GM18505 (cell line): Measurements from ENCODE around the gene TMEM129.
A peak's percentile ranks its signal among the peaks of the same experiment; 100 is the strongest.

Source experiments
- ATAC-seq: cut with Tn5 transposase; IDR thresholded peaks from one replicate; pipeline ENCODE4 v1.9.1; 2021; ENCODE audit not compliant: unreplicated experiment
- POLR2A ChIP-seq: IDR thresholded peaks from 4 replicates; pipeline ENCODE4 v1.6.1; 2011; ENCODE audit warnings: borderline replicate concordance; ENCODE audit not compliant: insufficient read depth, insufficient read length; ENCODE audit errors: extremely low read depth

The TMEM129 gene

DNA sequence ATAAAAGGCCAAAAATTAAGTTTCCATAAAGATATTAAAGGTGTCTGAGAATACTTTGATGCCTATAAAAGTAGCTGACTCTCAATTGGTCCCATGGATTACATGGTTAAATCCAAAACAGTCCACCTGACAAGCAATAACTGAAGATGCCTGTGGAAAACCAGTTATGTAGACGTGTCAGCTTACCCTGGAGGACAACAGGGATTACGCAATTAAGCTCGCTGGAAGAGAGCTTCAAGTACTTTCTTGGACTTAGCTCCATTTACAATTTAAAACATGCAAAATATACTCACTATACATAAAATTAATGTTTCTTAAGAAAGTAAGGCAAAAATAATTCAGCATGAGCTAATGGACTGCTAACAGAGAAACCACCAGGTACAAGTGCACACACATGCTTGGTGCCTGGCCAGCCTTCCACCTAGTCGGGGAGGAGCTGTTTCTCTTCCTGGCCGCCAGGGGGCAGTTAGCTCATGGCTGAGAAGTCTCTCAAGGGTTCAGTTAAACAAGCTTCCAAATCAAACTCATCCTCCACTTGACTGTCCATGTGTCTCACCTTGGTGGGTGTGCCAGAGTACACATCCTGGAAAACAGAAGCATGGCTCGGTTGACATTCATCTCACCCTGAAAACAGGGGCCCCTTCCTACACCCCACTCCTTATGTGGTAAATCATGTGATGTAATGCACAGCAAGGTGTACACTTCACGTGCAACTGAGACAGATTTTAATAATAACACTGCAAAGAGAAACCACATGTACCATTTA is 27.8 kb downstream of the TMEM129 start:
- TF ChIP-seq POLR2A: no peak
- ATAC-seq: no peak

DNA sequence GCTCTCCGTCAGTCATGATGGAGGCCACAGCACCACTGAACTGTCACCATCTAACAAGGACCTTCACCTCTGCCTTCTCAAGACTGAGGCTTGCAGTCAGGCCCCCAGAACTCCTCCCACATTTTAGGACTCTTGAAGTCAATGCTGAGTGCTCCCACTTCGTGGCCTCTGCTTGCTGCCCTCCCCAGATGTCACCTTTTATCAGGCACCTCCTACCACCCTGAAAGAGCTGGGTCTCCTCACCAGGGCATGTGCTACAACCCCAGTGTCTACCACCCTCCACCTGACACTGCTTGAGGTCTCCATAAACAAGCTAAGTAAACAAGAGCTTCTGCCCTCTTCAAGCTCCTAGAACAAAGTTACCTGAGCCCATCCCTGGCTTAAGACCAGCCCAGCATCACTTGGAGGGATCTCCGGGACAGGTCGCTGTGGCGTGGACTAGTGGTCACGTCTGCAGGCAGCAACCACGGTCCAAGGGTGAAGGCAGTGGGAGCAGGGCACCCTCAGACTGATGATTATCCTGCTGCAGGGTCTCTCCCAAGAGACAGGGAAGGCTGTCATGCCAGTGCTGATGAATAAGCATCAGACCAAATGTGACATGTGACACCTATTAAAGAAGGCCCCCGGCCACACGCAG is 29.3 kb downstream of the TMEM129 start:
- ATAC-seq: no peak

DNA sequence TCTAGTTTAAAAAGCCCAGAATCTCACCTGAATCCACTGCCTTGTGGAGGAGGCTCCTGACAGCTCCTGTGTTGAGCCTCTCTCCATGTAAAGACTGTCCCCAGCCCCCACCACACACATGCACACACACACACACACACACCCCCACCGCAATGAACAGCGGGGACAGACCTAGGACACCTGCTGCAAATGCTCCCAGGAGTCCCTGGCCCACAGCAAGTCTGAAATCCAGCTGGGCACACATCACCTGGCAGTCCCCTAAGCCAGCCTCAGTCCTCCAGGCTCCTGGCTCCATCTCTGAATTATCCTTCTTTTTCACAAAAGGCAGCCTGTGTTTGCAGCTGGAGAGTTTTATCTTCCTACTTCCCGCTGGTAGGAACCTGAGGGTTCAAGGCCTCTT is 30.4 kb downstream of the TMEM129 start:
- no peak for ATAC-seq
- no peak for TF ChIP-seq POLR2A

More for the DNA sequence above, 29.3 kb downstream of the TMEM129 start:
- no peak for TF ChIP-seq POLR2A

DNA sequence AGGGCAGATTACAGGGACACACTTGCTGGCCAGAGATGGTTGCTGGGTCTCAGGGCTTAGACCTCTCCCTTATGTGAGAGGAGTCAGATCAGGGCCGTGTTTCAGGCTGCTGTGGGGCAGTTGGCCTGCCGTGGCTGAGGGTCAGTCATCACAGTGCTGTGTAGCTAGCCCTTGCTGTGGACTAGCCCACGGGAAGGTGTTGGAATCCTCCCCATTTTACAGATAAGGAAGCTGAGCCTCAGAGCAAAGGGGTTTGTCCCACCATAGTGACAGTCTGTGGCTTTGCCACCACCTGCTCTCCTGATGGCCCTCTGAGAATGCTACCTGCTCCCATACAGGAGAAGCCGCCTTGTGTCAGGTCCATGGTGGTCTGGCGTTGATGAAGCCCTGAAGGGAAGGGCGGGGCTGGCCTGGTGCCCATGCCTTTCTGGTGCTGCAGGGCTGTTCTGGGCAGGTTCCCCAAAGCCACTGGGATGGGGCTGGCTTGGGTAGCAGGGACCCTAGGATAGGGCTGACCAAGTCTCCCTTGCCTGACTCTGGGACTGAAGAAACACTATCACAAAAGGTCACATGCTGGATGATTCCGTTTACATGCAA is 34.6 kb downstream of the TMEM129 start:
- TF ChIP-seq POLR2A: no peak
- ATAC-seq: no peak

DNA sequence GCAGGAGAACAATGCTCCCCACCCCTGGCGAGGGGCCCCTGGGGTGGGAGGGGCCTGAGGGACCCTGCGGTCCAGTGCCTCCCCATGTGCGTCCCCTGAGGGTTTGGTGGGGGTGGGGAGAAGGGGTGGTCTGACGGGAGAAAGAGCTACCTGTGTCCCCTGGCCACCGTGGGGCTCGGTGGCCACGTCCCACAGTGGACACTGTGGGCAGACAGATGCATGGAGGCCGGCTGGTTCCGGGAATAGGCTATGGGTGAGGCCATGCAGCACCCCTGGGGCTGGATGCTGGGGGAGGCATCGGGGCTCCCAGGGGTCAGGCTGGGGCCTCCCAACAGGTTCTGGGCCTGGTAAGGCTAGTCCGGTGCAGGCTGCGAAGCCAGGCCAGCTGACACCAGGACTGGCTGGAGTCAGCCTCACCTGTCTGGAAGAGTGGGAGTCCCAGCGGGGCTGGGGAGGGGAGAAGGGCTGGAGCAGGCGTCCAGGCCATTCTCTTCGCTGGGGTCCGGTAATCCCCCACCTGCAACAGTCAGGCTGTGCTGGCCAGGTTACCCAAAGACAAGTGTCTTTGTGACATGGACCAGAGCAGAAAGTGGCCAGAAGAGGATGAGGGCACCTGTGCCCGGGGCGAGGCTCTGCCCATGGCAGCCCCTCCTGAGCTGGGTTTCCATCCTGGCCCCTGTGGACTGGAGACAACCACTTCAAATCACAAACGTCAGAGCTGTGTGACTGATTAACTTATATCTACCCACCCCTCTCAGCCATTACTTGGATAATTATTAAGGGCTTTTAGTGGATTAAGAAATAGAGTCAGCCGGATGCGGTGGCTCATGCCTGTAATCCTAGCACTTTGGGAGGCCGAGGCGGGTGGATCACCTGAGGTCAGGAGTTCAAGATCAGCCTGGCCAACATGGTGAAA is 35.6 kb downstream of the TMEM129 start:
- TF ChIP-seq POLR2A: no peak
- no peak for ATAC-seq

DNA sequence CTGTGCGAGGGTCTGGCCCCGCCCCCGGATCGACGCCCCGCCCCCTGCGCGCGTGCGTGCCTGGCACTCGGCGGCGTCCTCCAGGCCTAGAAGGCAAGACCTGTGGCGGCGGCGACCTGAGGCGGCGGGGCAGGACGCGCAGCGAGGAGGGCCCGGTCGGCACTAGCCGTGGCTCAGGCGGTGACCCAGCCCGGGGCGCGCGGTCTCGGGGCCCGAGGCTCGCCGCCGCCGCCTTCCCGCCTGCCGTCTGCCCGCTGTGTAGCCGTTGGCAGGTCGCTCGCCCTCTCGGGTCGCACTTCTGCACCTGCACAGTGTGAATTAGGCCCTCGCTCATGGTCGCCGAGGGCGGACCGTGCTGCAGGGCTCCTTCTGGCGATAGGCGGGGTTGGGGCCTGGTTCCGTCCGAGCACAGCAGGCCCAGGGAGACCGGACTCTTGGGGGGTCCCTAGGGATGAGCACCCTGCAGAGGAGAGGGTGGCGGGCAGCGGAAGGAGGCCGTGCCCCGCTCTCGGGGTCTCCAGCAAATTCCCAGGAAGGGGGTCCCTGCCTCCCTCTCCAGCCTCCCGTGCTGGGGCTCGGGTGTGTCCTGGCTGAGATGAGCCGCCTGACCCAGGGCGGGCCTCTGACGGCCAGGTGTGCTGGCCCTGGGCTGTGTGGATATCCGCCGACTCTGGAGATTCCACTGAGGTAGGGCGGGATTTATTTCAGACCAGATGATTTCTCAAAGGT is 36.5 kb downstream of the TMEM129 start:
- TF ChIP-seq POLR2A: peak; percentile 47
- ATAC-seq: no peak

DNA sequence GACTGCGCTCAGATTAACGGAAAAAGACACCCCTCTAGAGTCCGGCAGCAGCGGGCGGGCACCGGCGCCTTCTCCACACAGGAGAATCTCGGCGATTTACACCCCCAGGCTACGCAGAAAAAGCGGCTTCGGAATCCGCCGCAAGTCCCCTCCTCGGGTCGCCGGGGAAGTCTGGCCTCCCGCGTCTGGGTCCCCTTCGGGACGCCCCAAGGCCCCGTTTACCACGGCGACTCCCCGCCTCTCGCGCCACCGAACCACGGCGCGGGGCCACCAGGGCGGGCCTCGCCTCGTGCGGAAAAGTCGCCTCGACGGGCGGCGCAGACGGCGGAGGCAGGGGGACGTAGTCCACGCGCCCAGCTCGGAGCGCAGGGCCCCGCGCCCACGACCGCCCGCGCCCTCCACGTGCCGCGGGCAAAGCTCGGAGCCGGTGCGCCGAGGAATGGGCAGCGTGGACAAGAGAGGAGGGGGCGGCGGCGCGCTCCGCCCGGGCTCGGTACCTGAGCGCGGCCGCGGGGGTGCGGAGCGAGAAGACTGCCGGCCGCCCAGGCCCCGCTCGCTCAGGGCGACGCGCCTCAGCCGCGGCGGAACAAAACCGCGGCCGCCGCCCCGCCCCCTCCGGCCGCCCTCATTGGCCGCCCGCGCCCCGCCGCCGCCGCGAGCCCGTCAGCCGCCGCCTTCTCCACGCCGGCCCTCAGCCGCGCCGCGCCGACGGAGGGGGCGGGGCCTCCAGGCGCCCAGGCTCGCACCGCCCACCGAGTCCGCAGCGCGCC is 37.2 kb downstream of the TMEM129 start, which contains the start of gene FAM53A:
Gene FAM53A (minus strand): TSS at position 578 of the 770 bp plus-strand sequence. CDS start 15,572 bp downstream, outside the sequence.
- ATAC-seq: peak; percentile 86

DNA sequence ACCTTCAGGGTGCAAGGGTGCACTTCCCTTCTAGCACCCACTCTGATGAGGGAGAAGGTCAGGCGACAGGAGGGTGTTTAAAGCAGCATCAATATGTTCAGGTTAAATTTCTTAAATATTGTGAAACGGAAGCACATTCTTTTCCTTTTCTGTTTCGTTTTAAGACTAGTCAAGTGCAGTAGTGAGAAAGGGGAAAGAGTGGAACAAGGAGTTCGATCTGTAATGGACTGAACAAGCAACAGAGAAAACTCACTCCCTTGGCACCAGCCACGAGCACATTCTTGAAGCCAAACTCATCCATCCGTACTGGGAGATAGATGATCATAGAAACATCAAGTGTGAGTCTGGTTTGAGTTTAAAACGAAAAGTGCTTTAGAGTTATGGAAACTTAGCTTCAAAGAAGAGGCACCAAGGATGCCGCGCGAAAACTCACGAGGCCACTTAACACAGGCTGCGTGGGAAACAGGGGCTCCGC is 37.8 kb downstream of the TMEM129 start:
- no peak for TF ChIP-seq POLR2A
- ATAC-seq: no peak

More for the DNA sequence above, 37.2 kb downstream of the TMEM129 start, which contains the start of gene FAM53A:
- no peak for TF ChIP-seq POLR2A

DNA sequence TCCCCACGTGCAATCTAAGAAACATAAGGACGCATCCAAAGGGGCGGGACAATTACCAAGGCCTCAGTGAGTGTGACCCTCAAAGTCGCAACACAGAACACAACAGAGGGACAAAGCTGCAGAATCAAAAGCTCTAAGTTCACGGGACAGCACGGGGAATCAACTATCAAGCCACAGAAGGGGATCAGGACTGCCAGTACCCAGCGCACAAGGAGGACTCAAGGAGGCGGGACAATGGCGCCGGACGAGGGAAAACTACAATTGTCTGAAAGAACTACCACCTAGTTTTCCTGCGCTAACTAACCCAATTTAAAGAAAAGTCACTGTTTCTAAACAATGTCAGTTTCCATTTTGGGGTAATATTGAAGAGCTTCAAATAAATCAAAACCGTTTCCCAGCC is 38.3 kb downstream of the TMEM129 start:
- ATAC-seq: no peak
- no peak for TF ChIP-seq POLR2A

DNA sequence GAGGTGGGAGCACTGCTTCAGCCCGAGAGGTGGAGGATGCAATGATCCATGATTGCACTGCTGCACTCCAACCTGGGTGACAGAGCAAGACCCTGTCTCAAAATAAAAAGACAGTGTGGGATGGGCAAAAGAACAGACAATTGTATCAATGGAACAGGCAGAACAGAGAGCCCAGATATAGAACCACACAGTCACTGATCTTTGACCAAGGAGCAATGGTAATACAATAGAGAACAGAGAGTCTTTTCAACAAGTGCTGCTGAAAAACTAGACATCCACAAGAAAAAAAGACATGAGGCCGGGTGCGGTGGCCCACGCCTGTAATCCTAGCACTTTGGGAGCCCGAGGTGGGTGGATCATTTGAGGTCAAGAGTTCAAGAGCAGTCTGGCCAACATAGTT is 42.9 kb downstream of the TMEM129 start:
- TF ChIP-seq POLR2A: no peak

More for the DNA sequence above, 42.9 kb downstream of the TMEM129 start:
- no peak for ATAC-seq
